ENCODE data around the gene METTL15. TPM values are rescaled to one million over a fixed set of nuclear protein-coding genes. Genes with fewer than 3 reads are reported as not detected.

Gene METTL15
- total and polyA plus RNA-seq, 2 of the 8 experiments (the other 6 are each of a cell fraction or from before 2014, with no cell fraction given): 5.4 to 10.5 TPM

GRCh38 chr11:28257761-28258160 lies 149.6 kb downstream of the METTL15 start (continued):
- TF ChIP-seq RXRA (IDR thresholded peaks at IDR 0.05; ENCODE audit: insufficient read depth, low read depth, low read length): no peak
- TF ChIP-seq CHD7 (IDR thresholded peaks at IDR 0.05; ENCODE audit: insufficient replicate concordance, low read length): no peak
- TF ChIP-seq HDAC2 (IDR thresholded peaks at IDR 0.05; ENCODE audit: borderline replicate concordance in 1 of 2, low read depth in 2 of 2, low read length in 2 of 2): no peak
